SK-N-SH (cell line): ENCODE results near the gene ASH1L.

ENCODE experiments used
- EP300 ChIP-seq, 2 experiments: IDR thresholded peaks; 2 replicates each; pipeline versions ENCODE4 v1.4.0 to v1.6.1; 2012; ENCODE audit warnings: borderline replicate concordance in 1 of 2, low read depth in 1 of 2, low read length in 1 of 2
- FOSL2 ChIP-seq: IDR thresholded peaks from 2 replicates; pipeline ENCODE4 v1.4.0; 2012; ENCODE audit warnings: low read depth, mild to moderate bottlenecking, moderate library complexity, borderline replicate concordance
- JUND ChIP-seq: IDR thresholded peaks from 2 replicates; pipeline ENCODE4 v1.4.0; 2012
- MXI1 ChIP-seq: IDR thresholded peaks from 2 replicates; pipeline ENCODE4 v1.6.1; 2012; ENCODE audit warnings: mild to moderate bottlenecking, low read depth, low read length, improper control_type of control experiment
- NFIC ChIP-seq: IDR thresholded peaks from 2 replicates; pipeline ENCODE4 v1.4.0; 2012; ENCODE audit warnings: borderline replicate concordance
- POLR2AphosphoS5 ChIP-seq: IDR thresholded peaks from 2 replicates; pipeline ENCODE4 v1.6.1; 2012; ENCODE audit warnings: low read depth, low read length
- RAD21 ChIP-seq: IDR thresholded peaks from 2 replicates; pipeline ENCODE4 v1.6.1; 2012; ENCODE audit warnings: mild to moderate bottlenecking, low read length
- TAF1 ChIP-seq: IDR thresholded peaks from 2 replicates; pipeline ENCODE4 v1.6.1; 2012; ENCODE audit warnings: low read depth, mild to moderate bottlenecking, low read length, moderate library complexity, borderline replicate concordance
- TEAD4 ChIP-seq: IDR thresholded peaks from 2 replicates; pipeline ENCODE4 v1.4.0; 2012; ENCODE audit warnings: mild to moderate bottlenecking, borderline replicate concordance; ENCODE audit not compliant: insufficient read depth
- USF2 ChIP-seq: fragments of 150-350 bp; IDR thresholded peaks from 2 replicates; pipeline ENCODE4 v1.6.1; 2017; ENCODE audit warnings: antibody characterized with exemption, low read length, low read depth, borderline replicate concordance
- ZBTB33 ChIP-seq: IDR thresholded peaks from 2 replicates; pipeline ENCODE4 v1.4.0; 2012; ENCODE audit warnings: low read depth, borderline replicate concordance
- TF ChIP-seq, protein P1 (sequence below): fragments of 200-600 bp; sonication (generic); IDR thresholded peaks from 2 replicates; pipeline ENCODE4 v1.6.1; 2017; ENCODE audit warnings: antibody characterized with exemption, mild to moderate bottlenecking, moderate library complexity
- TF ChIP-seq, protein P2 (sequence below): IDR thresholded peaks from 2 replicates; pipeline ENCODE4 v1.4.0; 2012; ENCODE audit warnings: low read depth

GRCh38 chr1:155454096-155454495 lies 108.5 kb downstream of the ASH1L start:
- TF ChIP-seq, protein P1, sequence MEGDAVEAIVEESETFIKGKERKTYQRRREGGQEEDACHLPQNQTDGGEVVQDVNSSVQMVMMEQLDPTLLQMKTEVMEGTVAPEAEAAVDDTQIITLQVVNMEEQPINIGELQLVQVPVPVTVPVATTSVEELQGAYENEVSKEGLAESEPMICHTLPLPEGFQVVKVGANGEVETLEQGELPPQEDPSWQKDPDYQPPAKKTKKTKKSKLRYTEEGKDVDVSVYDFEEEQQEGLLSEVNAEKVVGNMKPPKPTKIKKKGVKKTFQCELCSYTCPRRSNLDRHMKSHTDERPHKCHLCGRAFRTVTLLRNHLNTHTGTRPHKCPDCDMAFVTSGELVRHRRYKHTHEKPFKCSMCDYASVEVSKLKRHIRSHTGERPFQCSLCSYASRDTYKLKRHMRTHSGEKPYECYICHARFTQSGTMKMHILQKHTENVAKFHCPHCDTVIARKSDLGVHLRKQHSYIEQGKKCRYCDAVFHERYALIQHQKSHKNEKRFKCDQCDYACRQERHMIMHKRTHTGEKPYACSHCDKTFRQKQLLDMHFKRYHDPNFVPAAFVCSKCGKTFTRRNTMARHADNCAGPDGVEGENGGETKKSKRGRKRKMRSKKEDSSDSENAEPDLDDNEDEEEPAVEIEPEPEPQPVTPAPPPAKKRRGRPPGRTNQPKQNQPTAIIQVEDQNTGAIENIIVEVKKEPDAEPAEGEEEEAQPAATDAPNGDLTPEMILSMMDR, result no peak
- TF ChIP-seq EP300 (IDR thresholded peaks at IDR 0.05; ENCODE audit: borderline replicate concordance in 1 of 2, low read depth in 1 of 2, low read length in 1 of 2) (no peak), TAF1 (no peak), POLR2AphosphoS5 (no peak), MXI1 (no peak), JUND (no peak), TEAD4 (no peak), RAD21 (no peak), NFIC (no peak), ZBTB33 (no peak), FOSL2 (no peak), USF2 (no peak)
- TF ChIP-seq, protein P2, sequence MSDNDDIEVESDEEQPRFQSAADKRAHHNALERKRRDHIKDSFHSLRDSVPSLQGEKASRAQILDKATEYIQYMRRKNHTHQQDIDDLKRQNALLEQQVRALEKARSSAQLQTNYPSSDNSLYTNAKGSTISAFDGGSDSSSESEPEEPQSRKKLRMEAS, result no peak
